Astrocyte (in vitro differentiated cells and primary cell): ENCODE measurements around the gene ITSN1.

ENCODE experiments used
- CTCF ChIP-seq: IDR thresholded peaks from 2 replicates; pipeline ENCODE4 v1.5.1; 2011; ENCODE audit warnings: low read depth, mild to moderate bottlenecking, inconsistent platforms, low read length, moderate library complexity; ENCODE audit not compliant: insufficient read depth
- EZH2 ChIP-seq: IDR thresholded peaks from 2 replicates; pipeline ENCODE4 v1.6.1; 2012; ENCODE audit warnings: mild to moderate bottlenecking, low read length, inconsistent platforms; ENCODE audit not compliant: insufficient read depth

- TF ChIP-seq CTCF (no peak), EZH2 (no peak)
Observed at GRCh38 chr21:33828577-33828976, 186.3 kb downstream of the ITSN1 start.
